ENCODE data around the gene FRMPD1.
"Not testable (repeated sequence)": the region's sequence is repeated elsewhere in the genome, so short reads cannot be mapped to it uniquely, and the experiment has no call there.

FRMPD1 gene

GRCh38 chr9:37650873-37651768, at the start of gene FRMPD1:
FRMPD1 (plus strand) TSS chr9:37650954; CDS start chr9:37692642, 41,688 bp downstream.
- peak; percentile 39 for DNase-seq (ENCODE audit: low read depth)

- DNase-seq (ENCODE audit: low read depth): not testable (repeated sequence)
Observed at GRCh38 chr9:37602061-37602460, 48.7 kb upstream of the FRMPD1 start.

- DNase-seq (ENCODE audit: low read depth): no peak
Observed at GRCh38 chr9:37602817-37603216, 47.9 kb upstream of the FRMPD1 start.

GRCh38 chr9:37604296-37604695, 46.5 kb upstream of the FRMPD1 start:
- no peak for DNase-seq (ENCODE audit: low read depth)

- DNase-seq (ENCODE audit: low read depth): no peak
Observed at GRCh38 chr9:37608250-37608649, 42.5 kb upstream of the FRMPD1 start.

- DNase-seq (ENCODE audit: low read depth): no peak
Observed at GRCh38 chr9:37609735-37610397, 40.9 kb upstream of the FRMPD1 start.

- no peak for DNase-seq (ENCODE audit: low read depth)
Observed at GRCh38 chr9:37611014-37611413, 39.7 kb upstream of the FRMPD1 start.

GRCh38 chr9:37611961-37612360, 38.8 kb upstream of the FRMPD1 start:
- no peak for DNase-seq (ENCODE audit: low read depth)

- no peak for DNase-seq (ENCODE audit: low read depth)
Observed at GRCh38 chr9:37617161-37617560, 33.6 kb upstream of the FRMPD1 start.

- no peak for DNase-seq (ENCODE audit: low read depth)
Observed at GRCh38 chr9:37617832-37618231, 32.9 kb upstream of the FRMPD1 start.

GRCh38 chr9:37618817-37619216, 31.9 kb upstream of the FRMPD1 start:
- DNase-seq (ENCODE audit: low read depth): no peak

GRCh38 chr9:37619806-37620205, 30.9 kb upstream of the FRMPD1 start:
- DNase-seq (ENCODE audit: low read depth): no peak

- DNase-seq (ENCODE audit: low read depth): no peak
Observed at GRCh38 chr9:37620396-37620795, 30.4 kb upstream of the FRMPD1 start.

GRCh38 chr9:37621273-37622121, 29.3 kb upstream of the FRMPD1 start:
- DNase-seq (ENCODE audit: low read depth): no peak

GRCh38 chr9:37622462-37622861, 28.3 kb upstream of the FRMPD1 start:
- DNase-seq (ENCODE audit: low read depth): no peak

- no peak for DNase-seq (ENCODE audit: low read depth)
Observed at GRCh38 chr9:37623267-37623666, 27.5 kb upstream of the FRMPD1 start.

- DNase-seq (ENCODE audit: low read depth): no peak
Observed at GRCh38 chr9:37624073-37624472, 26.7 kb upstream of the FRMPD1 start.

- DNase-seq (ENCODE audit: low read depth): no peak
Observed at GRCh38 chr9:37625036-37625757, 25.6 kb upstream of the FRMPD1 start.

GRCh38 chr9:37625758-37626147, 25.0 kb upstream of the FRMPD1 start:
- DNase-seq (ENCODE audit: low read depth): no peak

- DNase-seq (ENCODE audit: low read depth): no peak
Observed at GRCh38 chr9:37626708-37627292, 24.0 kb upstream of the FRMPD1 start.

- DNase-seq (ENCODE audit: low read depth): no peak
Observed at GRCh38 chr9:37632479-37632878, 18.3 kb upstream of the FRMPD1 start.

Measured in activated T-helper 1 cell treated with Interleukin-2 at 50 U/mL for 16 hours (primary cell).